ENCODE measurements around the gene LETMD1.

- TF ChIP-seq CTCF (conservative IDR thresholded peaks at IDR 0.05; ENCODE audit: low read length), result no peak
- no peak for TF ChIP-seq EZH2phosphoT487 (IDR thresholded peaks at IDR 0.05; ENCODE audit: borderline replicate concordance, low read depth, low read length)
Observed at GRCh38 chr12:51062631-51063397, 14.7 kb downstream of the LETMD1 start.
